Measurements from ENCODE around the gene OR51M1. TPM values are rescaled to one million over a fixed set of nuclear protein-coding genes. Genes with fewer than 3 reads are reported as not detected.
"Not testable (repeated sequence)": the region's sequence is repeated elsewhere in the genome, so short reads cannot be mapped to it uniquely, and the experiment has no call there.

The OR51M1 gene, protein sequence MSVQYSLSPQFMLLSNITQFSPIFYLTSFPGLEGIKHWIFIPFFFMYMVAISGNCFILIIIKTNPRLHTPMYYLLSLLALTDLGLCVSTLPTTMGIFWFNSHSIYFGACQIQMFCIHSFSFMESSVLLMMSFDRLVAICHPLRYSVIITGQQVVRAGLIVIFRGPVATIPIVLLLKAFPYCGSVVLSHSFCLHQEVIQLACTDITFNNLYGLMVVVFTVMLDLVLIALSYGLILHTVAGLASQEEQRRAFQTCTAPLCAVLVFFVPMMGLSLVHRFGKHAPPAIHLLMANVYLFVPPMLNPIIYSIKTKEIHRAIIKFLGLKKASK
- not detected in 2 replicates for total RNA-seq (2014; rRNA removed; shearing (Covaris generic))
- polyA plus RNA-seq (2015; cell fraction: cytosol; rRNA removed), result not detected in 2 replicates
- not detected in 2 replicates for polyA plus RNA-seq (2015; cell fraction: nucleus; rRNA removed)

DNA sequence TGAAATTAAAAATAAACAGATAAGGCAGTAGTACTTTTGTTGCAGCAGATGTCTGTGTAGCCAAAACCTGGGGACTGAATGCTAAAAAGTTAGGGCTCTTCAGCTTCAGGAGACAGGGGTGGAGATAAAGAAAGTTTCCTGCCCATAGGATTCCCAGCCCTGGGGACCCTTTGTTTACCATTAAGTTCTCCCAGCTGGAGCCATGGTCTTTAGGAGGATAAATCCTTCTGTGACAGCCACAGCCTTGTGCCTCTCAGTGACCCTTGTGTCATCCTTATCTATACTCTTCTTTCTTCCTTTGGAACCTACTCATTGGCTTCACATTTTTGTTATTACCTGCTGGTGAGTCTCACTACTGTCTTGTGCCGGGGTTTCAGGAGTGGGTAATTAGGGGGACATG, at the start of gene OR51M1:
TSS of gene OR51M1 (plus strand) at position 237 of the 400 bp plus-strand sequence. CDS start 5,587 bp downstream, outside the sequence.
- no peak for DNase-seq (ENCODE audit: low read depth, low spot score)
- in situ Hi-C loops (cut with HindIII; ENCODE audit: low pct_unique_long_range_greater_than_20kb, low sequenced_read_pairs), result no loop called here

DNA sequence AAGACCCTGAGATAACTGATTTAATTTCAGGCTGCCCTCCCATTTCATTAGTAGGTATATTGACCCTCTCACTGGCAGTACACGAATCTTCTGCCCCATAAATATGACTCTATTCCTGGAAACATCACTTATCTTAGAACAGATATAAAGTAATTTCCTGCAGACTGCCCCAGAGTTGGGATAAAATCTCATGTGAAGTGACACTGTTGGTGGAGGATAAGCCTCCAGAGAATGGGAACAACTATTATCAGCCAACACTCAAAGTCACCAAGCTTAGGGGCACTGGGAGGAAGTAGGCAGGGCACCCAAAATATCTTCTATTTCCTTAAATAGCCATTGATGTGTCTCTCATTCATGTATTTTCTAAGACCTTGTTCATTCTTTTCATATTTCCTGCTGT, 48.4 kb upstream of the OR51M1 start:
- DNase-seq (ENCODE audit: low read depth, low spot score), result no peak
- in situ Hi-C loops (cut with HindIII; ENCODE audit: low pct_unique_long_range_greater_than_20kb, low sequenced_read_pairs), result no loop called here

DNA sequence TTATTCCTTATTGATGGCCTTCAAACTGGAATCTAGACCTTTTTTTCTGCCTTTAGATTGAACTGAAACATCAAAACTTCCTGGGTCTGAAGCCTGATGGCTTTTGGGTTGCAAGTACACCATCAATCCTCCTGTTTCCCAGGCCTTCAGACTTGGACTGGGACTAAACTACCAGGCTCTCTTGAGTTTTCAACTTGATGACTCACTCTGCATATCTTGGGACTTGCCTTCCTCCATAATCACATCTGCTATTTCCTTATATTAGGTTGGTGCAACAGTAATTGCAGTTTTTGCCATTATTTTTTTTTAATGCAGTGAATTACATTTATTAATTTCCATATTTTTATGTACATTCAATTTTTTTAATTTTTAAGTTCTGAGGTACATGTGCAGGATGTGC, 47.3 kb upstream of the OR51M1 start:
- no peak for DNase-seq (ENCODE audit: low read depth, low spot score)
- in situ Hi-C loops (cut with HindIII; ENCODE audit: low pct_unique_long_range_greater_than_20kb, low sequenced_read_pairs), result no loop called here

DNA sequence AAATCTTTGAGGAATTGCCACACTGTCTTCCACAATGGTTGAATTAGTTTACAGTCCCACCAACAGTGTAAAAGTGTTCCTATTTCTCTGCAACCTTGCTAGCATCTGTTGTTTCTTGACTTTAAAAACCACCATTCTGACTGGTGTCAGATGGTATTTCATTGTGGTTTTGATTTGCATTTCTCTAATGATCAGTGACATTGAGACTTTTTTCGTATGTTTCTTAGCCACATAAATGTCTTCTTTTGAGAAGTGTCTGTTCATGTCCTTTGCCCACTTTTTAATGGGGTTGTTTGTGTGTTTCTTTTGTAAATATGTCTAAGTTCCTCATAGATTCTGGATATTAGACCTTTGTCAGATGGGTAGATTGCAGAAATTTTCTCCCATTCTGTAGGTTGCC, 46.4 kb upstream of the OR51M1 start:
- in situ Hi-C loops (cut with HindIII; ENCODE audit: low pct_unique_long_range_greater_than_20kb, low sequenced_read_pairs), result not testable (repeated sequence)

DNA sequence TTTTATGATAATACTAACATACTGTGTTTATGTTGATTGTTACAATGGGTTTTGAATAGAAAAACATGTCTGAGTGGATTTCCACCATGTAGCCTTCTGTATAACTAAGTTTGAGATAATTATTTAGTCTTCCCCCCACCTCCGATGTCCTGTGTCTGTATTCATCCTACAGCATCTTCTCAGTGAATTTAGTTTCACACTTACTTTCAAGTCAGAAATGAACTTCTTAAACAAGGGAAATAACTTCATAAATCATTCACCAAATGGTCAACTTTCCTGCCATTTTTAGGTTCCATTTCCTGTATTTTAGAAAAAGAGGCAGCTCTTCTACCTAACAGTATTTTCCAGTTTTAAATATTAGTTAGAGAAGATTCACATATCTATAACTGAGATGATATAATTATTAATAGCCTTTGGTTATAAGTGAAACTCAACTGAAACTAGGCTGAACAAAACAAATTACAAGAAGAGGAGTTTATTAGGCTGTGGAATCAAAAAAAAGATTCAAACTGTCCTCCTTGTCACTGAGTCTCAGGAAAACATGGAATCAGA, 43.8 kb upstream of the OR51M1 start:
- in situ Hi-C loops (cut with HindIII; ENCODE audit: low pct_unique_long_range_greater_than_20kb, low sequenced_read_pairs), result no loop called here
- no peak for DNase-seq (ENCODE audit: low read depth, low spot score)

More for the DNA sequence above, 46.4 kb upstream of the OR51M1 start:
- not testable (repeated sequence) for DNase-seq (ENCODE audit: low read depth, low spot score)

DNA sequence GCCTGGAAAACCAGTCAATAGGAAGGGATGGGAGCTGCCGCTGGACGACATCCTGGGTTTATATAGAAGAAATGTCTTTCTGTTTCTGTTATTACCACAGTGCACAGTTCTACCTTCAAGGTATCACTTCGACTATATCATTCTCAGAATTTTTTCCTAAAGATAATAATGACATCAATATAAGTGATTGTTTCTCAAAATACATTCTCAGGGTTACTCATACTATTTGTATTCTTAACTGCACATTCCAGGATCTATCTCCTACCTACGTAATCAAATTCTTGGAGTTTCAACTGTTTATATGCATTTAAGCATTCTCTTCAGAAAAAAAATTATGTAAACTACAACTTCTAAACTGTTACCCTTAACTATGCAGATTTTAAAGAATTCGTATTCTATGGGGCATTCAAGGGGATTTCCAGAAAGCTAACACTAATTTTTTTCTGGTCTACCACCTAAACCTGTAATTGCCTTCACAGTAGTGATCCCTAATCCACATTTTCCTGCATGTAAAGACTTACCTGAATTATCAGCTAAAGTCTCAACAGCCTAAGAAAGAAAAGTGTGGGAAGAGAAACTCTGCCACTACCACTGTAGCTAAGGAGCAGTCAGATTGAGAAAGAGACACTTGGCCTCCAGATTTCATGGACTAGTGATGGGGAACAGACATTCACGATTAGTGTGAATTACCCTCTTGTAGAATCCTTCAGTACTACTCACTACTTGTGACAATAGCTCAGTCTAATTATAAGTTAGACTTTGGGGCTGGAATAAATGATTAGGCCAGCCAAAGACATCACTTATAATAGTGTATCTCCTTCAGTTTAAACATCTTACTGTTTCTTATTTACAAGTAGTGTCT, 39.9 kb upstream of the OR51M1 start, which contains the start of gene OR51B5:
TSS of gene OR51B5 (minus strand) at position 51 of the 862 bp plus-strand sequence. CDS start at position 51, 0 bp downstream.
- in situ Hi-C loops (cut with HindIII; ENCODE audit: low pct_unique_long_range_greater_than_20kb, low sequenced_read_pairs), result no loop called here
- no peak for DNase-seq (ENCODE audit: low read depth, low spot score)

DNA sequence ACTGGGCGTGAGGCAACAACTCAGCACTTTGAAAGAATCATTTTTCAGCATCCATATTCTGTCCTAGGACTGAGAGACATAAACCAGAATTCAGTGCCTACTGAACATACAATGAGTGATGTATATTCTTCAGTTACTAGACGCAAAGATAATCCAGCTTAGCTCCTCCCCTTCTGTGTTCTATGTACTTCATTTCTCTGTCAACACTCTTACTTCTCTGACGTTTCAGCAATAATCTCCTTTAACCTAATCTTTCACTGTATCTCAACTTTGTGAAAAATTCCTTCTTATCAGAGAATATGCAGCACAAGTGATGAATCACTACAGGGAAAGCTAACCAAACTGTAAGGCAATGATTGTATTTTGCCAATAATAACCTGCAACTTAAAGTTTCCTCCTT, 37.8 kb upstream of the OR51M1 start:
- no peak for DNase-seq (ENCODE audit: low read depth, low spot score)
- in situ Hi-C loops (cut with HindIII; ENCODE audit: low pct_unique_long_range_greater_than_20kb, low sequenced_read_pairs), result no loop called here

DNA sequence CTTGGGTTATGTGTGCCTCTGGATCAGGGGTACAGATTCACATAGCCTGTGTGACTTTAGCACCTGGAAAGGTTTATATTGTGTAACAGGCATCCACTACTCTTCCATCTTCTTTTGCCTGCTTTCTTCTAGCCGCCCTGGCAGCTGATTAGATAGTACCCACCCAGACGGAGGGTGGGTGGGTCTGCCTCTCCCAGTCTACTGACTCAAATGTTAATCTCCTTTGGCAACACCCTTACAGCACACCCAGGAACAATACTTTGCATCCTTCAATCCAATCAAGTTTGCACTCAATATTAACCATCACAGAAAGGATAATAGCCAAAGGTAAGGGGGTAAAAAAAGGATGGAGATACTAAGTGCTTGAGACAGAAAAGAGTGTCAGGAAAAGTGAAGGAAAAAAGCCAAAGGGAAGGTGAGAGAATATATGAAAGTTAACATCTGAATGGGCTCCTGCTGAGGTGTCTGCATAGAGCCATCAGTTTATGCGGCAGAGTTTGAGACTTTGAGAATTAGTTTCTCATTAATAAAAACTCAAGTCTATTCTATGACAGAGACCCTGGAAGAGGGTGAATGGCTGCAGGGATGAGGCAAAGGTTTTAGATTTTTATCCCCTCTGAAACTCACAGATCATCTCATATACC, 34.9 kb upstream of the OR51M1 start:
- no peak for DNase-seq (ENCODE audit: low read depth, low spot score)
- in situ Hi-C loops (cut with HindIII; ENCODE audit: low pct_unique_long_range_greater_than_20kb, low sequenced_read_pairs), result no loop called here

DNA sequence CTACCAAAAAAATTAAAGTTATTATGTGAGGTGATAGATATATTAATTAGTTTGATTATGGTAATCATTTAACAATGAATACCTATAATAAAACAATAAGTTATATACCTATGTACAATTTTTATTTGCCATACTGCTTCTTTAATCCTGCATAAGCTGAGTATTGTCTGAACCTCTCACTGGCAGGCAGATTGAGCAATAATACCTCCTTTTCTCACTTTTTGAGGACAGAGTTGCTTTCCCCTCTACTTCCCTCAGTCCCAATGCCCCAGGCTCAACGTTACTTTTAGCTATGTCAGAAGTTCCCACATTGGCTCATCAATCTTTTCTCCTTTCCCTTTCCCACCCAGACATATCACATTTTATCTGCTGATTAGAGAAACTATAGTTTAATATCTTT, 34.1 kb upstream of the OR51M1 start:
- in situ Hi-C loops (cut with HindIII; ENCODE audit: low pct_unique_long_range_greater_than_20kb, low sequenced_read_pairs), result no loop called here
- no peak for DNase-seq (ENCODE audit: low read depth, low spot score)

DNA sequence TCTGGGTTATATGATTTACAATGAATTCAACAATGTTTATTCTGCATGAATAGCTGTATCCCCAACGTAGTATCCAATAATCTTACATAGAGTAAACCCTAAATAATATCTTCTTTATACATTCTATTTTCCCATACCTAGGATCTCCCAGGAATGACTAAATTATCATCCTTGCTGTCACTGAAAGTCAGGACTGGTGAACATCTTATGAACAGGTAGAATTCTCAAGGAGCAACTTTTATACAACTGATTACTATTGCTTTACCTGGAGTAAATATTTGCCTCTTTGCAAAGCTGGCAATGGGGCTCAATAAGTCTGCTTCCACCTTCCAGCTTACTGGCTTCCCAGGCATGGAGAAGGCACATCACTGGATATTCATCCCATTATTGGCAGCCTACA, 32.4 kb upstream of the OR51M1 start, which contains the start of gene OR51B6:
TSS of gene OR51B6 (plus strand) at position 301 of the 400 bp plus-strand sequence. CDS start at position 301, 0 bp downstream.
- in situ Hi-C loops (cut with HindIII; ENCODE audit: low pct_unique_long_range_greater_than_20kb, low sequenced_read_pairs), result no loop called here
- no peak for DNase-seq (ENCODE audit: low read depth, low spot score)

DNA sequence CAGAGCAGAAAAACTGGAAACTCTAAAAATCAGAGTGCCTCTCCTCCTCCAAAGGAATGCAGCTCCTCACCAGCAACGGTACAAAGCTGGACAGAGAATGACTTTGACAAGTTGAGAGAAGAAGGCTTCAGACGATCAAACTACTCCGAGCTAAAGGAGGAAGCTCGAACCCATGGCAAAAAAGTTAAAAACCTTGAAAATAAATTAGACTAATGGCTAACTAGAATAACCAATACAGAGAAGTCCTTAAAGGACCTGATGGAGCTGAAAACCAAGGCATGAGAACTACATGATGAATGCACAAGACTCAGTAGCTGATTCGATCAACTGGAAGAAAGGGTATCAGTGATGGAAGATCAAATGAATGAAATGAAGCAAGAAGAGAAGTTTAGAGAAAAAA, 27.6 kb upstream of the OR51M1 start:
- DNase-seq (ENCODE audit: low read depth, low spot score); in situ Hi-C loops (cut with HindIII; ENCODE audit: low pct_unique_long_range_greater_than_20kb, low sequenced_read_pairs): not testable (repeated sequence)

DNA sequence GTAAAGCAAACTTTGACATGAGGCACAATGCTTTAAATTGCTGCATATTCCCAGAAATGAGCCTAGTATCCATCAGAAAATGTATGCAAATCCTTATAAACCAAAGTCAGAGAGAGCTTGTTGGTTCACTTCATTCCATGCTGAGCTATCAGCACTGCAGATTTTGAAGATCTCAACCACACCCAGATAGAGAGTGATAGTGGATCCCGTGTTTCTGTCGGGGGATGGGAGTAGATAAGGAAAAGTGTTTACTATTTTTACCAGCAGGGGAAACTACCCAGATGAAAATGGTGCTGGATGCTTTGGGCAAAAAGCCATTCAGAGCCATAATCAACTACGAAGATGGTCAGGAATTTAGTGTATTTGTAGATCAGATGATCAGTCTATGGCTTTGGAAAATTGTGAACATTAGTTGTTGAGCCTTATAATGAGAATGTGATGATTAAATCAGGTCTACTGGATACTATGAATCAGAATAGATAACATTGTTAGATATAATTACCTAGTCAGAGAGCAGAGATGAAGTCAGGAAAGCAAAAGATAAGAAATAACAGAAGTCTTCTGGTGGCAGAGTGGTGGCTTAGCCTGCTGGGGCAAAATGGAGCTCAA, 21.5 kb upstream of the OR51M1 start:
- DNase-seq (ENCODE audit: low read depth, low spot score), result no peak
- in situ Hi-C loops (cut with HindIII; ENCODE audit: low pct_unique_long_range_greater_than_20kb, low sequenced_read_pairs), result no loop called here

DNA sequence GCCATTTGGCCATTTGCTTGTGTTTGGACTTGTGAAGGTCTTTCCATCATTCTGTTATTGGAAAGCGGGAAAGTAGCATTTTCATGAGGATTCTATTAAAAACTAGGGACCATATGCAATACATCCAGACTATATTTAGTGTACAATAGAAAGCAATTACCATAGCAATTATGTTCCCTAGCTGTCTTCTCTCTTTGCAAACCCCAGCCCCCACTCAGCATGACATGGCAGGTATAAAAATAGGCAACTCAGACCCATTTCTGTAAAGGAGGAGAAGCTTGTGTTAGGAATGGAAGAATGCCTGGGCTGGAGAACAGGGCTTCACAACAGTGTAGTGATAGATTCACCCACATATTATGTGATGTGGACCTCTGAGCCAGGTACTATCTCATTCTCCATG, 19.9 kb upstream of the OR51M1 start:
- in situ Hi-C loops (cut with HindIII; ENCODE audit: low pct_unique_long_range_greater_than_20kb, low sequenced_read_pairs), result no loop called here
- DNase-seq (ENCODE audit: low read depth, low spot score), result no peak

DNA sequence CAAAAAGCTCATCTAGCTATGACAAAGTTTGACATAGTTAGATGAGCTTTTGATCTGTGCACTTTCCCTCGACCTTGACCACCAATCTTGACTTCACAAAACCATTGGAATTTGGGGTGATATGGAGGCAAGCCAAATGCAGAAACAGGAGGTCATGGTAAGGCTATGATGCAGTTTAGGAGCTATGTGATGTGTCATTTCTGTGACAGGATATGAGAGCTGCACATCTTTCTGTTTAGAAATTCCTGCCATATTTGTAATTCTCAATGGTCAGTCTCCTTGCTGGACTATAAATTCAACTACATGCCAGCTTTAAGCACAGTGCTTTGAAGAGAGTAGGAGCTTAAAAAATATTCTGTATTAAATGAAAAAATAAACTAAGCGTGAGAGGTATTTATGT, 19.4 kb upstream of the OR51M1 start:
- in situ Hi-C loops (cut with HindIII; ENCODE audit: low pct_unique_long_range_greater_than_20kb, low sequenced_read_pairs), result no loop called here
- no peak for DNase-seq (ENCODE audit: low read depth, low spot score)

DNA sequence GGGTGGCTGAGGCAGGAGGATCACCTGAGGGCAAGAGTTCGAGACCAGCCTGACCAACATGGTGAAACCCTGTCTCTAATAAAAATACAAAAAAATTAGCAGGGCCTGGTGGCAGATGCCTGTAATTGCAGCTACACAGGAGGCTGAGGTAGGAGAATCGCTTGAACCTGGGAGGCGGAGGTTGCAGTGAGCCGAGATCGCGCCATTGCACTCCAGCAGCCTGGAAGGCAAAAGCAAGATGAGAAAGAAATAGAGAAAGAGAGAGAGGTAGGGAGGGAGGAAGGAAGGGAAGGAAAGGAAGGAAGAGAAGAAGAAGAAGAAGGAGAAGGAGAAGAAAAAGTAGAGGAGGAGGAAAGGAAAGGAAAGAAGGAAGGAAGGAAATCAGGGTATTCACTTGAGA, 17.2 kb upstream of the OR51M1 start:
- in situ Hi-C loops (cut with HindIII; ENCODE audit: low pct_unique_long_range_greater_than_20kb, low sequenced_read_pairs); DNase-seq (ENCODE audit: low read depth, low spot score): not testable (repeated sequence)

DNA sequence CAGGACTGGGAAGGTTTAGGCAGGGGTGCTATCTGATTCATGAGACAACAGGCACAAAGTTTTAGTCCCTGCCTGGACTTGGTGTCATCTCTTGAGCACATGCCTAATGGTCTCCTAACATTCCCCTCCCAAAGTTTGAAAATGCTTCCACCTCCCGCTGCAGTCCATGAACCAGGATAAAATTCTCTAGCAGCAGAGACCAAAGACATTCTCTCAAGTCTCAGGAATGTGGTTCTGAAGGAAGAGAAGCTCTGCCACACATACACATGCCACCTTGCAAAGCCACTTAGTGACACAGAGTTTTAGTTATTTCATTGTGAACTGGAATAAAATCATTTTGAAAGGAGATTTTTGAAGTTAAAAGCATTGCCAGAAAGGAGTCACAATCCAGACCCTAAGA, 16.8 kb upstream of the OR51M1 start:
- DNase-seq (ENCODE audit: low read depth, low spot score), result no peak
- in situ Hi-C loops (cut with HindIII; ENCODE audit: low pct_unique_long_range_greater_than_20kb, low sequenced_read_pairs), result no loop called here

DNA sequence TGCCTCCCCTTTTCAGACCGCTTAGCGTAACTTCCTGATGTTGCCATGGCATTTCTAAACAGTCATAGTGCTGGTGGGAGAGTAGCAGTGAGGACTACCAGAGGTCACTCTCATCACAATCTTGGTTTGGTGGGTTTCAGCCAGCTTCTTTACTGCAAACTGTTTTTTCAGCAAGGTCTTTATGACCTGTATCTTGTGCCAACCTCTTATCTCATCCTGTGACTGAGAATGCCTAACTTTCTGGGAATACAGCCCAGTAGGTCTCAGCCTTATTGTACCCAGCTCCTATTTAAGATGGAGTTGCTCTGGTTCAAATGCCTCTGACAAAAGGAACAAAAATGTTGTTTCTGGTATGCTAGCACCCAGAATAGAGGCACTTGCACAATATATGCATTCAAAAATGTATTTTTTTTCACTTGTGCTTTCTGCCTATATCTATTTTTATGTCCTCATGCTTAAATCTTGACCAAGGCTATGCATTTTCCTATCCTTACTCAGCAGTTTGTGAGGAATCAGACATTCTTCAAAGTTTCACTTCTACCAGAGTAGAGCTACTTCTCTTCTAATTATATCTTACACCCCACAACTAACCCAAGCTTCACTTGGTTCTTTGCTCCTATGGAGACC, 16.1 kb upstream of the OR51M1 start:
- in situ Hi-C loops (cut with HindIII; ENCODE audit: low pct_unique_long_range_greater_than_20kb, low sequenced_read_pairs), result no loop called here
- no peak for DNase-seq (ENCODE audit: low read depth, low spot score)

All from SK-MEL-5 (cell line).